NK-92 (cell line): ENCODE data around the gene ERCC5.

Experiments used
- DNase-seq: peaks from one replicate; lab custom pipeline; 2025; ENCODE audit not compliant: unreplicated experiment; lab: John Stamatoyannopoulos, UW

ERCC5 gene

DNA sequence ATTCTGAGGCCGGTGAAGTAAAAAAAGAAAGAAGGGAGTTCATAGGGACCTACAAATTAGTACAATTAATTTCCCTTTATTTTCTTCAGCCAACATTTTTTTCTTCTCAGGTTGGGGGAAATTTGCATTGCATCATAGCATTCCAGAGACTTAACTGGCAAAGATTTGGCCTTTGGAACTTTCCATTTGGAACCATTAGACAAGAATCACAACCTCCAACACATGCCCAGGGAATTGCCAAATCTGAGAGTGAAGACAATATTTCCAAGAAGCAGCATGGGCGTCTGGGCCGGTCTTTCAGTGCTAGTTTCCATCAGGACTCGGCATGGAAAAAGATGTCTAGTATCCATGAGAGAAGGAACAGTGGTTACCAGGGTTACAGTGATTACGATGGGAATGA lies 6.4 kb upstream of the ERCC5 start:
- DNase-seq, result no peak

DNA sequence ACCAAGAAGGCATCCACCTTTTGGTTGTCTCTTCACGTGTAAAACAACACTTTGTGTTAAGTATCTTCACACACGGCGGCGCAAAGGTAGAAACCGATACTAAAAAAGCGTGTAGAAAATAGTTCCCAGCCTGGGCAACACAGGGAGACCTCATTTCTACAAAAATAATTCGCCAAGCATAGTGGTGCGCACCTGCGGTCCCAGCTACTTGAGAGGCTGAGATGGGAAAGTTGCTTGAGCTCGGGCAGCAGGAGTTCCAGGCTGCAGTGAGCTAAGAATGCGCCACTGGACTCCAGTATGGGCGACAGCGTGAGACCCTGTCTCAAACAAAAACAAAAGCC lies 573 bp upstream of the ERCC5 start:
- DNase-seq, result no peak

DNA sequence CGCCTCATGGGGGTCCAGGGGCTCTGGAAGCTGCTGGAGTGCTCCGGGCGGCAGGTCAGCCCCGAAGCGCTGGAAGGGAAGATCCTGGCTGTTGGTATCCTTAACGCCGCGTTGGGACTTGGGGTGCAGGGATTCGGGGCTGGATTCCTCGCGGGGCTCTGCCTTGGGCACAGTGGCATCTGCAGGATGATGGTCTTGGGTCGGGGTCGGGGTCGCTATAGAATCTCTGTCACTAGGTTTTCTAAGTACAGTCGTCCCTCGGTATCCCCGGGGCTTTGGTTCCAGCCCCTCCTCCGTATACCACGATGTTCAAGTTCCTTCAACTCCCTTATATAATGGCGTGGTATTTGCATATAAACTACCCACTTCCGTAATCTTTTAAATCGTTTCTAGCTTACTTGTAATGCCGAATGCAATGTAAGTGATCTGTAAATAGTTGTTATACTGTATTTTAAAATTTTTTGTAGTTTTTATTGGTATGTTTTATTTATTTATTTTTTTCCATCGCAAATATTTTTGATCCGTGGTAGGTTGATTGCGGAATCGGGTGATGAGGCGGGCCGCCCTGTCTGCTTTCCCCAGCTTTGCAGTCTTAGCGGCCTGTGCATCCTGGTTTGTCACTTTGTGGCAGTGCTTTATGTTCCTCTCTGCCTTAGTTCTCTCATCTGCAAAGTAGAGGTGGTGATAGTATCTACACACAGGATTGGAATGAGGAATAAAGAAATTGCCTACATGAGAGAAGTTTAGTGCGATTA lies 606 bp downstream of the ERCC5 start:
- no peak for DNase-seq

GRCh38 chr13:102847272-102848234 lies 1.7 kb downstream of the ERCC5 start:
- no peak for DNase-seq

- no peak for DNase-seq
Observed at GRCh38 chr13:102848956-102849355, 3.1 kb downstream of the ERCC5 start.

DNA sequence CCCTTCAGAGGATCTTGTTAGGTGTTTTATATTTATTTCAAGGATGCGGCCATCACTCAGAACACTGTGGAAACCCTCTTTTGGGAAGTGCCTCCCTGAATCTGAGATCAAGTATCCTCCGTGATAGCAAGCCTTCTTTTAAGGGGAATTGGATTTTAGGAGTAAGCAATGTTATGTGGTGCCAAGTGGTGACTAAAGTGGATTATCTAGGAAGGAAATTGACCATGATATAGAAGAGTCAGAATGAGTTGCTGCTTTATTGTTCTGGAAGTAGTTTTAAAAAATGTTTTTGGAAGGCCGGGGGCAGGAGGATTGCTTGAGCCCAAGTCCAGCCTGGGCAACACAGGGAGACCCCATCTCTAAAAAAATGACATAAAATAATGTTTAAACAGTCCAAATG lies 6.7 kb downstream of the ERCC5 start:
- no peak for DNase-seq

GRCh38 chr13:102854675-102855074 lies 8.8 kb downstream of the ERCC5 start:
- DNase-seq, result no peak

DNA sequence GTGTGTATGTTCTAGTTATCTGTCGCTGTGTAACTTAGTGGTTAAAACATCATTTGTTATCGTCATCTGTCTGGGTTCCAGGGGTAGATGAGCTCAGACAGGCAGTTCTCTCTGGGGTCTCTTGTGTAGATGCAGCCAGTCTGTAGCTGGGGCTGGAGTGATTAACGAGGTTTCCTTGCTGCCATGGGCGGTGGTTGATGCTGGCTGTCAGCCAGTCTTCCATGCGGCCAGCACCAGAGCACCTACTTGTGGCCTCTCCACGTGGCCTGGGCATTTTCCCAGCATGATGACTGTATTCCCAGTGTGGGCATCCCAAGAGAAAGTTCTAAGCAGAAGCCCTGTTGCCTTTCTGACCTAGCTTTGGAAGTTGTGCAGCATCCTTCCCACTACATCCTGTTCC lies 10.7 kb downstream of the ERCC5 start:
- no peak for DNase-seq

- no peak for DNase-seq
Observed at GRCh38 chr13:102862624-102863210, 16.9 kb downstream of the ERCC5 start.

DNA sequence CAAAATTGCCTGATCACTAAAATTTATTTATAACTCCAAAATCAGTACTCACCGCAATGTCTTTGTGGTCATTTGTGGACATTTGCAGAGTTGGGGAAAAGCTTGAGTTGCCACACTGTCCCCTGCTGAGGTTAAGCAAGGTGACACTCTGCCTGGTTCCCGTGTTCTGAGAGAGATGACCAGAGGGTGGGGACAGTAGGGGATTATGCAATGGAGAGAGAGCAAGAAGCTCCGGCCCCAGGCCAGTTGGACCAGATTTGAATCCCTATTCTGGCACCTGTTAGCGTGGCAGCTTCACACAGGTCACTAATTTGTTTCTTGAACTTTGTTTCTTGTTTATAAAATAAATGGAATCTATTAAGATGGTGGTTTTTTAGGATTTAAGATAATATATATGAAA lies 17.8 kb downstream of the ERCC5 start:
- no peak for DNase-seq

DNA sequence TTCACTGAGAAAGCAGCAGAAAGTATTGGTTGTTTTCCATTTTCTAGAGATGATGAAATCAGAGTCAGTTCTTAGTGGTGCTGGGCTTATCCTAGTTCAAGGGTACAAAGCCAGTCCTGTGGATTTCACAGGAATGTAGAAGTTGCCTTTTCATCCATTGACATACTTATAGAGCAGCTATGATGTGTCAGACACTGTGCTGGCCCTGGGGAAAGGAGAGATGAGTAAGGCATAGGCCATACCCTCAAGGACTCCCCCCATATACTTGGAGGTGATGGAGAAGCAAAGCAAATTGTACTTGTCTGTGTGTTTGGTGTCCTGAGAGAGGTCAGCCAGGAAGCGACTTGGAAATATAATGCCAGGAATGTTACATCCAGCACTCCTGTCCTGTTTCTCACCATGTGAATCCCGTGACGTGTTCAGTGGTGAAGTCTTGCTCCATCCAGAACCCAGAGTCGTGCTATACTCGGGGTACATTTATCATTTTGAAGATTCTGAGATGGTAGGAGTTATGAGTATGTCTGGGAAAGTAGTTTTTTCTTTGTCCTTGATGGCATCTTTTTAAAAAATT lies 22.6 kb downstream of the ERCC5 start:
- DNase-seq, result no peak

DNA sequence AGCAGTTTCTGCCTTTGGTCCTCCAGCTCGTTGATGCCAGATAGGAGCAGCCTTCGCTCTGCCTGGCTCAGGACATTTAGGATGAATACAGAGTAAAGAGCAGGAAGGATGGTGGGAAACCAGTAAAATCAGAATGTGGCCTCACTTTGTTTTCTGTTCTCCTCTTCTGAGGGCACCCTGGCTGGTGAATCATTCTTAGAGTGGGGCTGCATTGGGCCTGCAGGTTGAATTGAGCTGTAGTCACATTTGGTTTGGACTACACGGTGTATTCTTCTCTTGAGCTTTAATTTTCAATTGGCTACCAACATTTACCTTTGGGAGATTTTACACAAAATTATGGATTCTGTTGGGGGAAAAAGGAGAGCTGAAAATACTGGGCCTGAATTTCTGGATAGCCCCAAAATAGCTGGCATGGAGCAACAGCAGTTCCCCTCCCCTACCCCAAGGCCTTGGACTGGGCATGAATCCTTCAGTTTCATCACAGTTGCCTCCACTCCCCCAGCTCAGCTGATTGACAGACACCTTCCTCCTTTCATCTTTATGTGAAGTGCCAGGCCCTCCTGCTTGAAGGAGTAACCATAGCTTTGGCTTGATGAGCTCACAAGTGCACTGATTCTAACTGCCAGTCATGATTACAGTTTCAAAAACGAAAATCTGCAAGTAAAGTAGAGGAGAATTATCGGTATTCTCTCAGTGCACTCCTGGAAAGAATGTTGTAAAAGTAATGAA lies 24.3 kb downstream of the ERCC5 start:
- DNase-seq, result no peak

DNA sequence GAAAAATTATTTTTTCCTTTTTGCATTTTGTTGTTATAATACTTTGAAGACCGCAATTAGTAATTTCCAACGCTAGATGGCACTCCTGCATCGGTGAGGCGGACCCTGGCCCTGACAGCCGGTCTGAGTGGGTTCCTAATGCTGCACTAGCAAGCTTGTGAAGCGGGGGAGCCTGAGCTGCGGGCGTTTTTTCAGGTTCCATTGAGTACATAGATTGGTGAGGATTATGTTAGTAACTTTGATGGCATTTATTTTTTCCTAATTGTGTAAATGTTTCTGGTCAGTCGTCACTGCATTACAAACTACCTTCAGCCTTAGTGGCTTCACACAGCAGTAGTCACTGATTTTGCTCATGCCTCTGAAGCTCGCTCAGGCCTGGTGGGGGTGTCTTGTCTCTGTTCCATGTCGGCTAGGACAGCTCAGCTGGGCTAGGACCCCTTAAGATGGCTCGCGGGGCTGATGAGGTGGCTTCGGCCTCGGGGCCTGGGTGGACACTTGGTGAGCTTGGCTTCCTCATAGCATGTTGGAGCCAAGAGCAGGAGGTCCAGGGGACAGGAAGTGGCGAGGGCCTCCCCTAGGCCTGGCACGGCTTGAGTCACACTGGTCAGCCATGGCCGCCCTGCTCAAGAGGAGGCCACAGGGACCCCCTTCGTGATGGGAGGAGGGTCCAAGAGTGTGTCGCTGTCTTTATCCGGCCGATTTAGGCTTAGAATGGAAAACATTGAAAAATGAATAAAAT lies 25.0 kb downstream of the ERCC5 start:
- no peak for DNase-seq

GRCh38 chr13:102872131-102872530 lies 26.3 kb downstream of the ERCC5 start:
- DNase-seq, result no peak

DNA sequence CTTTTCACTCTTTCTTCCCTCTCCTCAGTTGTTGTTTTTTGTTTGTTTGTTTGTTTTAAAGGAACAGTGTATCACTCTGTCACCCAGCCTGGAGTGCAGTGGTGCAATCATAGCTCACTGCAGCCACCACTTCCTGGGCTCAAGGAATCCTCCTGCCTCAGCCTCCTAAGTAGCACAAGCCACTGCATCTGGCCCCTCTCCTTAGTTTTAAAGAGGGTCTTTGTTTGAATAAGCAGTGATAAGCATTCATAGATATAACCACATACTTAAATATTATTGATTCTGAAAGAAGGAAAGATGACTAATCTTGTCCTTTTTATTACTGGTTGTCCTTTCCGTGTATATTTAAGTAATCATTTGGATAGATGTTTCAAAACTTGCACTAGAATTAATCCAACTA lies 26.7 kb downstream of the ERCC5 start:
- DNase-seq, result no peak

GRCh38 chr13:102873653-102874052 lies 27.8 kb downstream of the ERCC5 start:
- no peak for DNase-seq

DNA sequence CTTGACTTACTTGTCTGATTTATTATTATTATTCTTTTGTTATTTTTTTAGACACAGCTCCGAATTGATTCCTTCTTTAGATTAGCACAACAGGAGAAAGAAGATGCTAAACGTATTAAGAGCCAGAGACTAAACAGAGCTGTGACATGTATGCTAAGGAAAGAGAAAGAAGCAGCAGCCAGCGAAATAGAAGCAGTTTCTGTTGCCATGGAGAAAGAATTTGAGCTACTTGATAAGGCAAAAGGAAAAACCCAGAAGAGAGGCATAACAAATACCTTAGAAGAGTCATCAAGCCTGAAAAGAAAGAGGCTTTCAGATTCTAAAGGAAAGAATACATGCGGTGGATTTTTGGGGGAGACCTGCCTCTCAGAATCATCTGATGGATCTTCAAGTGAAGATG lies 29.4 kb downstream of the ERCC5 start:
- DNase-seq, result no peak

DNA sequence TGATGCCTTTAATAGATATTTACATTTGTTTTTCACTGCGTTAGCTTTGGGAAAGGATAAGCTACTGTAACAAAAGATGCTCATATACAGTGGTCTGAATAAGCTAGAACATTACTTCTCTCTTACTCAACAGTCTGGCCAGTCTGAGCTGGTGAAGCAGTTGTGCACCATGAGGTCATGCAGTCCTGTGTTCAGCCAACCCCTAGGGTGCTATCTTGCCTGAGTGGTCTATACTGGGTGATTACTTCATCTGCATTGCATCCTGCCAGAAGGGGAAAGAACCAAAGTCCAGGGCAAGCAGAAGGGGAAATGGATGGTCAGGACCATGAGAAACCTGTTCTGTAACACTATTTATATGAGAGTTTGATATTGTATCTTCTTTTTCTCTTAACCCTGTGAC lies 31.5 kb downstream of the ERCC5 start:
- DNase-seq, result no peak

- no peak for DNase-seq
Observed at GRCh38 chr13:102878481-102878880, 32.6 kb downstream of the ERCC5 start.

DNA sequence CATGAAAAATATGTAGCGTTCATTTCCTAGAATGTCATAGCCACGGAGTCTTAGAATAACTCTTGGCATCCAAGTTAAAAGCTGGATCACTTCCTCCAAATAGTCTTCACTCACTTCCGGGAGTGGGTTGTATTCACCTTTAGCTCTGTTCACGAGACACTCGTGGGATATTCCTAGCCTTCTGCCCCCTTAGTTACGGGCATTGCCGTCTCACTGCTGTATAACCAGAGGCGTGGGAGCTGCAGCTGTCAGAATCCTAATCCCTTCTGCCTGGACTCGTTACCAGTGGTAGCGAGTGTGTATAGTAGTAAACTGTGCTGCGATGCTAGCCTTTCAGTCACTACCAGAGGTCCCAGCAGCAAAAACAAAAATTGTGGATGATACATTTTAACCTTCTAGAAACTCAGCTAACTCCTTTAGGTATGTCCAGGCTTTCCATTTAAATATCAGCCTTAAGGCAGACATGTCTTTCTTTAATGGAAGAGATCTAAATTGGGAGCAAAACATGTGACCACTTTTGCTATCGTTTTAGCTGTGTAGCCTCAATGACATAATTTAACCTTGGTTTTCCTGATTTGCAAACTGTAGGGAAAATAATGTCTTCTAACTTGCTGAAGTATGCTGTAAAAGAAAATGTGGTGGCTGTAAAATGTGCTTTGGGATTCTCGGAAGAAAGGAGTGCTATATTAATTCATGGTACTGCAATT lies 34.1 kb downstream of the ERCC5 start:
- DNase-seq, result no peak
